GM23248 (cell line): ENCODE data around the gene QPCTL. TPM values are rescaled to one million over a fixed set of nuclear protein-coding genes. Genes with fewer than 3 reads are reported as not detected.

Experiments
- DNase-seq: peaks from one replicate; pipeline ENCODE4 v3.0.0-alpha.2; 2015
- H2AFZ ChIP-seq: fragments of 200-600 bp; sonication (generic); 2 replicates; pipeline ENCODE4 v1.6.1; 2016; ENCODE audit warnings: antibody characterized with exemption
- H3F3A ChIP-seq: fragments of 200-600 bp; sonication (generic); 2 replicates; pipeline ENCODE4 v1.6.1; 2016; ENCODE audit warnings: mild to moderate bottlenecking, antibody characterized with exemption, mixed run types; ENCODE audit not compliant: insufficient read depth
- H3K27ac ChIP-seq: fragments of 200-600 bp; sonication (generic); 2 replicates; pipeline ENCODE4 v1.5.1; 2016; ENCODE audit warnings: mild to moderate bottlenecking
- H3K27me3 ChIP-seq: fragments of 200-600 bp; sonication (generic); replicated peaks from 2 replicates; pipeline ENCODE4 v1.6.1; 2016; ENCODE audit warnings: mild to moderate bottlenecking; ENCODE audit not compliant: insufficient read depth
- H3K36me3 ChIP-seq: fragments of 200-600 bp; sonication (generic); 2 replicates; pipeline ENCODE4 v1.6.1; 2016; ENCODE audit warnings: low read depth, mild to moderate bottlenecking
- H3K4me1 ChIP-seq: fragments of 200-600 bp; sonication (generic); 2 replicates; pipeline ENCODE4 v1.6.1; 2016; ENCODE audit warnings: mild to moderate bottlenecking; ENCODE audit not compliant: insufficient read depth
- H3K4me2 ChIP-seq: fragments of 200-600 bp; sonication (generic); one replicate; pipeline ENCODE4 v1.6.1; 2016; ENCODE audit warnings: mild to moderate bottlenecking; ENCODE audit not compliant: unreplicated experiment
- H3K4me3 ChIP-seq: fragments of 200-600 bp; sonication (generic); 2 replicates; pipeline ENCODE4 v1.5.1; 2016; ENCODE audit warnings: mild to moderate bottlenecking
- H3K79me2 ChIP-seq: fragments of 200-600 bp; sonication (generic); 2 replicates; pipeline ENCODE4 v1.6.1; 2016; ENCODE audit warnings: mild to moderate bottlenecking; ENCODE audit not compliant: insufficient read depth
- H3K9ac ChIP-seq: fragments of 200-600 bp; sonication (generic); 2 replicates; pipeline ENCODE4 v1.6.1; 2016; ENCODE audit warnings: mild to moderate bottlenecking
- H3K9me2 ChIP-seq: fragments of 200-600 bp; sonication (generic); 2 replicates; pipeline ENCODE4 v1.6.1; 2016; ENCODE audit warnings: mixed run types, mild to moderate bottlenecking, moderate library complexity; ENCODE audit not compliant: insufficient read depth
- H3K9me3 ChIP-seq: fragments of 200-600 bp; sonication (generic); one replicate; pipeline ENCODE4 v1.6.1; 2017; ENCODE audit warnings: low read depth
- H4K20me1 ChIP-seq: fragments of 200-600 bp; sonication (generic); 2 replicates; pipeline ENCODE4 v1.6.0; 2016; ENCODE audit not compliant: insufficient read depth
- EZH2 ChIP-seq: fragments of 200-600 bp; sonication (generic); IDR thresholded peaks from 2 replicates; pipeline ENCODE4 v1.6.1; 2018; ENCODE audit warnings: antibody characterized with exemption, mild to moderate bottlenecking; ENCODE audit not compliant: insufficient read depth, poor library complexity, severe bottlenecking
- EZH2phosphoT487 ChIP-seq: fragments of 200-600 bp; sonication (generic); IDR thresholded peaks from 2 replicates; pipeline ENCODE4 v1.6.1; 2018; ENCODE audit warnings: antibody characterized with exemption, moderate library complexity, mild to moderate bottlenecking, low read depth; ENCODE audit not compliant: insufficient read depth
- WGBS, 2 experiments: methylation state at CpG; one replicate each; pipeline ENCODE4 v1.1.6; 2015 to 2017; ENCODE audit warnings: low lambda C conversion rate in 2 of 2, low coverage in 1 of 2; ENCODE audit errors: missing lambda C conversion rate in 2 of 2; 5-methylcytosine and 5-hydroxymethylcytosine counted together
- in situ Hi-C: fragments of 300-500 bp; cut with MboI; formaldehyde crosslinking; loops from 2 replicates; pipeline ENCODE4 v1.15.0; 2020
- polyA plus RNA-seq: library from polyadenylated mRNA; unstranded; fragments of >200 nt; fragmentation: Nextera tagmentation; extraction: Ambion mirVana; gene quantifications from 2 replicates; pipeline ENCODE4 v1.2.1, GENCODE V29; 2016
- total RNA-seq: library from RNA; depleted of rRNA; stranded (reverse); fragments of >200 nt; shearing (Covaris generic); gene quantifications from 2 replicates; pipeline ENCODE4 v1.2.3, GENCODE V29; 2014

The QPCTL gene
- total and polyA plus RNA-seq, 2 experiments from 2014 or later: 7.4 to 13.2 TPM

GRCh38 chr19:45729800-45730290 lies 37.4 kb downstream of the QPCTL start:
- WGBS, 2 experiments: 13 to 14% methylated on average over 10 of the region's 10 CpGs
- Histone ChIP-seq H2AFZ (peak overlapping the region; percentile 88), H3K79me2 (peaks cover 59% of the 10 kb centered on the region)

GRCh38 chr19:45730368-45731288 lies 38.2 kb downstream of the QPCTL start, which contains the start of gene FBXO46:
Gene FBXO46, minus strand, starts transcription at chr19:45730896. Its CDS starts 17,401 bp downstream, at chr19:45713495.
- no peak for TF ChIP-seq EZH2phosphoT487
- no peaks in the 10 kb centered on the region for H3K27me3 ChIP-seq
- H3K4me1 ChIP-seq: peaks cover 5% of the 10 kb centered on the region; the same call in 1 of the 2 replicates
- H3K27ac ChIP-seq: peak within 1 kb of the TSS; percentile 19; the same call in 1 of the 2 replicates
- H3F3A ChIP-seq: no peaks in the 10 kb centered on the region
- in situ Hi-C loops: no loop called here
- peaks cover 51% of the 10 kb centered on the region for H3K79me2 ChIP-seq
- H3K9ac ChIP-seq: peak within 1 kb of the TSS; percentile 87
- H3K9me2 ChIP-seq: no peaks in the 10 kb centered on the region
- peak within 1 kb of the TSS; percentile 95 for H3K4me2 ChIP-seq
- peak within 1 kb of the TSS; percentile 90 for H3K4me3 ChIP-seq
- no peaks in the 10 kb centered on the region for H3K36me3 ChIP-seq
- H4K20me1 ChIP-seq: no peaks in the 10 kb centered on the region
- peak; percentile 99 for DNase-seq
- H3K9me3 ChIP-seq: no peaks in the 10 kb centered on the region
- peak within 1 kb of the TSS; percentile 88 for H2AFZ ChIP-seq
- WGBS, 2 experiments: 1% methylated on average over 32 to 48 of the region's 48 CpGs

More at GRCh38 chr19:45729800-45730290, 37.4 kb downstream of the QPCTL start:
- no peaks in the 10 kb centered on the region for H3F3A ChIP-seq
- in situ Hi-C loops: no loop called here
- no peaks in the 10 kb centered on the region for H3K9me2 ChIP-seq
- peak overlapping the region; percentile 95 for H3K4me2 ChIP-seq
- no peaks in the 10 kb centered on the region for H3K36me3 ChIP-seq
- H3K4me1 ChIP-seq: peaks cover 5% of the 10 kb centered on the region; the same call in 1 of the 2 replicates
- peak; percentile 42 for DNase-seq
- no peaks in the 10 kb centered on the region for H3K9me3 ChIP-seq
- H3K27ac ChIP-seq: peak overlapping the region; percentile 19; the same call in 1 of the 2 replicates
- TF ChIP-seq EZH2phosphoT487: no peak
- no peak for TF ChIP-seq EZH2
- H3K27me3 ChIP-seq: no peaks in the 10 kb centered on the region
- H4K20me1 ChIP-seq: no peaks in the 10 kb centered on the region
- peak overlapping the region; percentile 90 for H3K4me3 ChIP-seq
- peak overlapping the region; percentile 87 for H3K9ac ChIP-seq

- in situ Hi-C loops: no loop called here
- DNase-seq: no peak
- Histone ChIP-seq H3K4me2 (no peak within 1 kb of the TSS), H3K27ac (no peak within 1 kb of the TSS), H3F3A (no peaks in the 10 kb centered on the region), H3K27me3 (no peaks in the 10 kb centered on the region), H2AFZ (no peak within 1 kb of the TSS), H3K79me2 (peaks cover 25% of the 10 kb centered on the region), H3K4me1 (peaks cover 5% of the 10 kb centered on the region; the same call in 1 of the 2 replicates), H4K20me1 (no peaks in the 10 kb centered on the region), H3K9ac (no peak within 1 kb of the TSS), H3K9me3 (no peaks in the 10 kb centered on the region), H3K36me3 (no peaks in the 10 kb centered on the region), H3K9me2 (no peaks in the 10 kb centered on the region), H3K4me3 (no peak within 1 kb of the TSS)
- 90 to 92% methylated on average over 47 to 59 of the region's 59 CpGs for WGBS, 2 experiments
- no peak for TF ChIP-seq EZH2phosphoT487
- no peak for TF ChIP-seq EZH2
These were observed 40.8 kb downstream of the QPCTL start, which contains the start of gene MEIOSIN for GRCh38 chr19:45733160-45733810. Gene MEIOSIN, plus strand, starts transcription at chr19:45733439. Its CDS starts 1,938 bp downstream, at chr19:45735377.
